OCI-LY1 (cell line): Measurements from ENCODE around the gene TMIGD3.

Experiments used
- H2AFZ ChIP-seq: fragments of 200-600 bp; sonication (generic), shearing (Covaris generic); 2 replicates; pipeline ENCODE4 v1.6.0; 2014; ENCODE audit warnings: antibody characterized with exemption, mild to moderate bottlenecking, low read length
- H3F3A ChIP-seq: fragments of 200-600 bp; sonication (generic), shearing (Covaris generic); 2 replicates; pipeline ENCODE4 v1.6.0; 2014; ENCODE audit warnings: mild to moderate bottlenecking, antibody characterized with exemption, low read length, moderate library complexity; ENCODE audit not compliant: insufficient read depth
- H3K27ac ChIP-seq: fragments of 200-600 bp; sonication (generic); 2 replicates; pipeline ENCODE4 v1.5.1; 2014; ENCODE audit warnings: low read length, mixed run types, mild to moderate bottlenecking, low read depth; ENCODE audit not compliant: poor library complexity, severe bottlenecking
- H3K27me3 ChIP-seq: fragments of 200-600 bp; sonication (generic); 2 replicates; pipeline ENCODE4 v1.6.0; 2014; ENCODE audit warnings: antibody characterized with exemption, mild to moderate bottlenecking, low read length, moderate library complexity; ENCODE audit not compliant: insufficient read depth
- H3K36me3 ChIP-seq: fragments of 200-600 bp; sonication (generic); 2 replicates; pipeline ENCODE4 v1.6.1; 2014; ENCODE audit warnings: mild to moderate bottlenecking, antibody characterized with exemption, low read length, moderate library complexity, mixed read lengths; ENCODE audit not compliant: insufficient read depth
- H3K4me1 ChIP-seq: fragments of 200-600 bp; sonication (generic); 2 replicates; pipeline ENCODE4 v1.5.1; 2014; ENCODE audit warnings: mild to moderate bottlenecking, low read length, moderate library complexity; ENCODE audit not compliant: insufficient read depth, severe bottlenecking
- H3K4me2 ChIP-seq: fragments of 200-600 bp; sonication (generic), shearing (Covaris generic); 2 replicates; pipeline ENCODE4 v1.6.1; 2014; ENCODE audit warnings: low read length
- H3K4me3 ChIP-seq: fragments of 200-600 bp; sonication (generic); 2 replicates; pipeline ENCODE4 v1.5.1; 2014; ENCODE audit warnings: low read length, low read depth, mild to moderate bottlenecking, mixed read lengths; ENCODE audit not compliant: poor library complexity, severe bottlenecking
- H3K79me2 ChIP-seq: fragments of 200-600 bp; shearing (Covaris generic); 2 replicates; pipeline ENCODE4 v1.6.1; 2016; ENCODE audit warnings: mixed run types, low read length, mixed read lengths; ENCODE audit not compliant: insufficient read depth
- H3K9ac ChIP-seq: fragments of 200-600 bp; sonication (generic), shearing (Covaris generic); 2 replicates; pipeline ENCODE4 v1.6.1; 2014; ENCODE audit warnings: mild to moderate bottlenecking, low read length, mixed read lengths
- H3K9me2 ChIP-seq: fragments of 200-600 bp; sonication (generic), shearing (Covaris generic); 2 replicates; pipeline ENCODE4 v1.6.1; 2014; ENCODE audit warnings: low read depth, mild to moderate bottlenecking, low read length, mixed read lengths
- H3K9me3 ChIP-seq: fragments of 200-600 bp; shearing (Covaris generic); 2 replicates; pipeline ENCODE4 v1.6.1; 2014; ENCODE audit warnings: low read length, mixed read lengths
- H4K20me1 ChIP-seq: fragments of 200-600 bp; sonication (generic), shearing (Covaris generic); 2 replicates; pipeline ENCODE4 v1.6.0; 2016; ENCODE audit warnings: mild to moderate bottlenecking, low read length; ENCODE audit not compliant: insufficient read depth
- CTCF ChIP-seq: fragments of 200-600 bp; sonication (generic), shearing (Covaris generic); IDR thresholded peaks from 2 replicates; pipeline ENCODE4 v1.5.1; 2017; ENCODE audit warnings: mild to moderate bottlenecking, antibody characterized with exemption, low read length, moderate library complexity, mixed read lengths
- EZH2 ChIP-seq: fragments of 200-600 bp; sonication (generic), shearing (Covaris generic); IDR thresholded peaks from 2 replicates; pipeline ENCODE4 v1.8.0; 2017; ENCODE audit warnings: borderline replicate concordance, mixed run types, mild to moderate bottlenecking, antibody characterized with exemption, low read length, moderate library complexity, mixed read lengths

TMIGD3 gene

DNA sequence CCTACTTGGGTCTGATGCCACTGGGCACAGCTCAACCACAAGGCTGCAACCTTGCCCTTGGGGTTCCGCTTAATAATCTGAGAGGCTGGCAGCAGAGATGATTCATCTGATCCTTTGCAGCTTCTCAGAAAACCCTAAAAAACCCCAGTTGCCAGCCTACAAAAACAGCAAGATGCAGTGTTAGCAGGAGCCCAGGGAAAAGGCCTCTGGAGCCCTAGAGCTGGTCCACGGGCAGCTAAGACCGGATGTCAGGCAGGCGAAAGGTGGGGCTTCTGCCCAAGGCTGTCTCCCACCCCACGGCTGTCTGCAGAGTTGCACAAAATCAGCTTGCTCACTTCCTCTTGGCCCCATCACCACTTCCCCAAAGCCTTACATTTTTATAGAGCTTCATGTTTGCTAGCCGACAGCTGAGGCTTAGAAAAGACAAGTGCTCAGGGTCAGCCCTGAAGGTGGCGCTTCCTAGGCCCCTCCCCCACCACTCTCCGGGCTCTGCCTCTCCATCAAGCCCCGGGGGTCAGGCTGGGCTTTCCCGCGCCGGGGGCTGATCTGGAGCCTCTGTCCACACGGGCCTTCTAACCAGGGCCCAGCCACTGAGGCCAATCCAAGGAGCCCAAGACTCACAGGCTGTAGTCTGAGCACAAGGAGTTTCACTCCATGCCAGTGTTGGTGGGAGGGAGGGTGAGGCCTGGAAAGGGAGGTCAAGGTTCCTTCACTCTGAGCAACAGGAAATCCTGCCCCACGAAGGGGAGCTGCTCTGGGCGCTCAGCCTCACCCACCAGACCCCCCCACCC is 4.2 kb upstream of the TMIGD3 start:
- H3K4me3 ChIP-seq = peak overlapping the region; percentile 49
- no peak overlapping the region for H2AFZ ChIP-seq
- H3K9ac ChIP-seq = peak overlapping the region; percentile 79
- peak overlapping the region; percentile 67 for H3K4me2 ChIP-seq
- H3K27me3 ChIP-seq = no peaks in the 10 kb centered on the region
- H3K9me2 ChIP-seq = no peaks in the 10 kb centered on the region
- H4K20me1 ChIP-seq = no peaks in the 10 kb centered on the region
- no peaks in the 10 kb centered on the region for H3K36me3 ChIP-seq
- H3K27ac ChIP-seq = peak overlapping the region; percentile 97
- H3K79me2 ChIP-seq = no peaks in the 10 kb centered on the region
- H3K9me3 ChIP-seq = no peaks in the 10 kb centered on the region
- H3F3A ChIP-seq = 0 out of 2 replicates have a peak, but pooled peaks cover 5% of the 10 kb centered on the region
- H3K4me1 ChIP-seq = peaks cover 67% of the 10 kb centered on the region
- TF ChIP-seq CTCF (no peak), EZH2 (no peak)

DNA sequence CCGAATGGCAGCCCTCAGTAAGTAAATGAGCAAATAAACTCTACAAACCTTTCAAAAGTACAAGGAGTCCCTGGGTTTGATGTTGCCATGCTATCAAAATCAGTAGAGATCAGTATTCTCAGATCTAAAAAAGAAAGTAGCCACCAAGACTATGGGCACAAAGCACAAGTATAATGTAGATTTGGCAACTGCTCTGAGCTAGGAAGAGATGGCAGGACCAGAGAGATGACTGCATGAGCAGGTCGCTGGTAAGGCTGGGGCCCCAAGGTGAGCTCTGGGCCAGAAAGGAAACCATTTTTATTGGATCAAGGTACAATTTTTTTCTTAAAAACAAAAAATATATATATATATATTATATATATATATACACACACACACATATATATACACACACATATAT is 3.1 kb upstream of the TMIGD3 start:
- Histone ChIP-seq H4K20me1 (no peaks in the 10 kb centered on the region), H3K79me2 (no peaks in the 10 kb centered on the region), H3K4me2 (peak overlapping the region; percentile 63), H3K9me3 (no peaks in the 10 kb centered on the region), H3K9ac (peak overlapping the region; percentile 62), H3K9me2 (no peaks in the 10 kb centered on the region), H3F3A (0 out of 2 replicates have a peak, but pooled peaks cover 5% of the 10 kb centered on the region), H2AFZ (no peak overlapping the region), H3K27me3 (no peaks in the 10 kb centered on the region), H3K27ac (peak overlapping the region; percentile 97), H3K4me3 (peak overlapping the region; percentile 20), H3K36me3 (no peaks in the 10 kb centered on the region), H3K4me1 (peaks cover 67% of the 10 kb centered on the region)
- no peak for TF ChIP-seq EZH2
- no peak for TF ChIP-seq CTCF

GRCh38 chr1:111505641-111506119 is 2.2 kb upstream of the TMIGD3 start:
- Histone ChIP-seq H3K36me3 (no peaks in the 10 kb centered on the region), H3K4me2 (peak overlapping the region; percentile 63), H3K27me3 (no peaks in the 10 kb centered on the region), H4K20me1 (no peaks in the 10 kb centered on the region), H3K4me3 (peak overlapping the region; percentile 29), H3K9me2 (no peaks in the 10 kb centered on the region), H3K4me1 (peaks cover 67% of the 10 kb centered on the region), H3K9ac (peak overlapping the region; percentile 62), H3F3A (0 out of 2 replicates have a peak, but pooled peaks cover 5% of the 10 kb centered on the region), H3K27ac (peak overlapping the region; percentile 97), H3K79me2 (no peaks in the 10 kb centered on the region), H2AFZ (peak overlapping the region; percentile 2; the same call in 1 of the 2 replicates), H3K9me3 (no peaks in the 10 kb centered on the region)
- TF ChIP-seq CTCF (no peak), EZH2 (no peak)
